GM21515 (cell line): ENCODE data around the gene ADAM15.

Experiments
- ATAC-seq: cut with Tn5 transposase; IDR thresholded peaks from one replicate; pipeline ENCODE4 v1.9.1; 2021; ENCODE audit not compliant: unreplicated experiment

ADAM15 gene

GRCh38 chr1:155049651-155050559 lies 1.2 kb upstream of the ADAM15 start:
- ATAC-seq, result no peak

DNA sequence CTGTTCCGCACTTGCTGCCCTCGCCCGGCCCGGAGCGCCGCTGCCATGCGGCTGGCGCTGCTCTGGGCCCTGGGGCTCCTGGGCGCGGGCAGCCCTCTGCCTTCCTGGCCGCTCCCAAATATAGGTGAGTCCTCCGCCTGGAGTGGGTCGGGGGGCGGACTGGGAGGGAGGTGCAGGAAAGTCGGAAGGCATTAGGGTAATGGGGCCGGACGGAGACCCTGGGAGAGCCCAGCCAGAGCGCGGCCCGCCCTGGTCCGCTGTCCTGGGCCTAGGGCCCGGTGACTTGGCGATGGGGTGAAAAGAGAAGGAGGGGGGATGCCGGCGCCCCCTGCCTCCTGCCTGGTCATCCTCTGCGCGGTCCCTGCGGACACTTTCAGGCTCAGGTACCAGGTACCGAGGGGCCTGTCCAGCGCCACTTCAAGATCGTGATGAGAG lies 243 bp downstream of the ADAM15 start:
- ATAC-seq, result no peak

DNA sequence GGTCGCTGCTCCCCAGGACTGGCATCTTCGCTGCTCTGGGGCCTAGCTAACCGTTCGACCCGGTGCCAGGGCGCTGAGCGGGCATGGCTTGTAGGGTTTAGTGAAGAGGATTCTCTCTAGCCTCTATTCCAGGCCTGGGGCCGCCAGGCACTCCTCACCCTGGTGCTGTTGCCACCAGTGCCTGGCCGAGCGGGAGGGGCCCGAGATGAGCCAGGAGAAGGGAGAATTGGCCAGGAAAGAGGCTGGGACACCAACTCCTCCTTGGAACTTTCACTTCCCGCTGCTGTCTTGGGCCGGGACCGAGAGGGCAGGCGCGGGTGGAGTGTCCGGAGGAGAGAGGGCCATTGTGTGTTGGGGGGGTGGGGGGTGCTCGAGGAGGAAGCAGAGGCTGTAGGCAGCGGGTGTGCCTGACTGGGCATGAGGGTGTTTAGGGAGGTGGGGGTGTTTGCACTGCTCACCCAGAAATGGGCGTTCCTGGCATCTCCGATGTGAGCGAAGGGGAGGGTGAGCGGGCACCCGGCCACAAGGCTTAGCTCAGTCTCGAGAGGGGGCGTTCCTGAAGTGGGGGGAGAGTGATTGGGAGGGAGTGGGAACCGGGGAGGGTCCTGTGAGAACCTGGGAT lies 772 bp downstream of the ADAM15 start:
- ATAC-seq, result no peak

- no peak for ATAC-seq
These were observed 1.6 kb downstream of the ADAM15 start for GRCh38 chr1:155052439-155053395.

GRCh38 chr1:155053531-155054105 lies 2.5 kb downstream of the ADAM15 start:
- no peak for ATAC-seq

- ATAC-seq, result no peak
These were observed 6.0 kb downstream of the ADAM15 start for GRCh38 chr1:155057104-155057503.

GRCh38 chr1:155057788-155058211 lies 6.7 kb downstream of the ADAM15 start:
- no peak for ATAC-seq

DNA sequence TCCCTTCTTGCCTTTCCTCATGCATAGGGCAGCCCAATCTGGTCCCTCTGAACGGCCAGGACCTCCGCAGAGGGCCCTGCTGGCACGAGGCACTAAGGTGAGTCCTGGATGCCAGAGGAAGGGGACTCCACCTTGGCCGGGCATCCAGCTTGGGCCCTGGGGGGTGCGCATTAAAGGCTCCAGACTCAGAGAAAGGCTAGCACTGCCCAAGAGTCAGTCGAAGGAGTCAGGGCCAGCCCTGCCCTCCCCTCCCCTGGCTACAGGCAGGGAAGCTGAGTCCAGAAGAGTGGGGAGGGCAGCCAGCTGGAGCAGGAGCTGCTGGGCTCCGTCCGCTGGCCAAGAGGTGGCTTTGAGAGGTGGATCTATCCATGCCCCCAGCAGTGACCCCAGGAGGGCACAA lies 9.6 kb downstream of the ADAM15 start:
- no peak for ATAC-seq

DNA sequence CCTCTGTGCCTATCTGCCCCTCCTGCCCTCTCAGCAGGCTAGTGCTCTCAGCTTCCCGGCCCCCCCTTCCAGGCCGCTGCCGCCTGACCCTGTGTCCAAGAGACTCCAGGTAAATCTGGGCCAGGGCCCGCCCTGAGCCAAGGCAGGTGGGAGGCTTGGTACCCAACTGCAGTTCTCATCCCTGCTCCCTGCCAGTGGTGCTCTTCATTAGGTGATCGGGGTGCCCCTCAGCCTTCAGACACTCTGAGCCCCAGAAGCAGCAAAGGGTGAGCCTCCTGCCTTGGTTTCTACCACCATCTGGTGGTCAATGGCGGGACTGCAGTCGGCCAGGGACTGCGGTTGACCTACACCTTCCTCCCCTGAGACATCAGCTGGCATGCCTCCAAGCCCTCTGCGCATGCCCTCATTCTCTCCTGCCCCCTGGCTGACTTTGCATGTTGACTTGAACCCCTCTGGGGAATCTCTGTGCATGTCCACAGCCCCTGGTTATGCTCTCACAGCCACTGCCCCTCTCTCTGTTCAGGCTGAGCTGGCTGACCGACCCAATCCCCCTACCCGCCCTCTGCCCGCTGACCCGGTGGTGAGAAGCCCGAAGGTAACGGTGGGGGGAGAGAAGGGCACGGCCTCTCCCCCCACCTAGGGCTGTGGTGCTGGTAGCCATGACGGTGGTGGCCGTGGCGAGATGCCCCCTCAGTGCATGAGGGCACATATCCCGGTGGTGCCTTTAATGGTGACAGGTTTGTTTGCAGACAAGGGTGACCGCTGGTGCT lies 10.4 kb downstream of the ADAM15 start:
- ATAC-seq, result peak; percentile 43

- ATAC-seq, result no peak
These were observed 11.1 kb downstream of the ADAM15 start for GRCh38 chr1:155062151-155062686.

GRCh38 chr1:155062702-155063411 lies 11.7 kb downstream of the ADAM15 start:
- no peak for ATAC-seq

GRCh38 chr1:155063550-155064110 lies 12.5 kb downstream of the ADAM15 start, which contains the start of gene EFNA4:
EFNA4 (plus strand) TSS chr1:155063740; CDS start chr1:155063824, 84 bp downstream.
- ATAC-seq, result peak; percentile 64

DNA sequence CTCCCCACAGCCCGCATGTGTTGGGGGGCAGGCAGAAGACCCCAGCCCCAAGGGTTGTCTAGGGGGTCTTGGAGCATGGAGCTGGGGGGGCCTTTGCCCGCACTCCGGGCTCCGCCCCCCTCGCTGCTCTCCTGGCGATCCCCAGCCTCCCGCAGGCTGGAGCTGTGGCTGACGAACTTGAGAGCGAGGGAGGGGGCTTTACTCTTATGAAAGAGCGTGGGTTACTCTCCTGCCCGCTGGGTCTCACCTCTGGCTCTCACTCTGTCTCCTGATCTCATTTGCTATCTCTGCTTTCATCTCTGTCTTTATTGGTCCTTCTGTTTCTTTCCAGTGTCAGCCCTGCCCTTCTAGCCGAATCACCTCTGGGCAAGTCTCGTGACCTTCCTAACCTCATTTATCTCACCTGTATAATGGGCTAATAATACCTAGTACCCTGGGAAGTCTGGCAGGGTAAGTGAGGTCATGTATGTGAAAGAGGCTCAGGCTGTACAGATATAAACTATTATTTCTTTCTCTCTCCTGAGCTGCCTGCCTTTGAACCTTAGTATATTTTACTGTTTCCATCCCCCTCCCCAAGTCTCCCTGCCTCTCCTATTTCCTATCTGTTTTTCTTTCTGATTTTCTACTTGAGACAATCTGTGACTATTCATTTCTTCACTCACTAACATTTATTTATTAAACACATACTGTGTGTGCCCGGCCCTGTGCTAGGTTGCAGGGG lies 13.2 kb downstream of the ADAM15 start:
- no peak for ATAC-seq

DNA sequence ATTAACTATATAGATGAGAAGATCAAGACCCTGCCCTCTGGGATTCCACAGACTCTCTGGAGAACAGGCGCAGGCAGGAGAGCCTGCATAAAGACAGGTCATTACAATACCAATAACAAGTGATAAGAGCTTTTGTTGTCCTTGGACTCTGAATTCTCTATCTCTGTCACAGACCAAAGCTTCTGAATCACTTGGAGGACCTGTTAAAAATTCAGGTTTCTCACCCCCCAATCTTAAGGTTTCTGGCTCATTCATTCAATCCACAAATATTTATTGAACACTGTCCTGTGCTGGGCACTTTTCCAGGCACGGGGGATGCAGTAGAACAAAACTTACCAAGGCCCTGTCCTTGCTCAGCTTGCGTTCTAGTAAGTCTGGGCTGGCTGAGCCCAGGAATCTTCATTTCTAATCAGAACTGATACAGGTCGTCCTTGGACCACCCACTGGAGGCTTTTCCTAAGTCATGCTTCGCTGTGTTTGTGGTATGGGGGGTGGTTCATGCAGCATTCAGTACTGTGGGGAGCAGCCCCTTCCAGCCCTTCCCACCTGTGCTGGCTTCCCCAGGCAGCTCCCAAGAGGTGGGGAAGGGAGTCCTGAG lies 13.8 kb downstream of the ADAM15 start:
- no peak for ATAC-seq

DNA sequence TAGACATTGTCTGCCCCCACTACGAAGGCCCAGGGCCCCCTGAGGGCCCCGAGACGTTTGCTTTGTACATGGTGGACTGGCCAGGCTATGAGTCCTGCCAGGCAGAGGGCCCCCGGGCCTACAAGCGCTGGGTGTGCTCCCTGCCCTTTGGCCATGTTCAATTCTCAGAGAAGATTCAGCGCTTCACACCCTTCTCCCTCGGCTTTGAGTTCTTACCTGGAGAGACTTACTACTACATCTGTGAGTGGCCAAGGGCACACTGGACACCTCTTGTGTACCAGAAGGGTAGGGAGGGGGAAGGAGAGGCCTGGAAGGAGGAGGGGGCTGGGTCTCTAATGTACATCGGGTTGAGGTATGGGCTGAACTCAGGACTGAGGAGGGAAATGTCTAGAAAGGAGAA lies 15.7 kb downstream of the ADAM15 start:
- no peak for ATAC-seq

- no peak for ATAC-seq
These were observed 17.5 kb downstream of the ADAM15 start for GRCh38 chr1:155068599-155068998.

DNA sequence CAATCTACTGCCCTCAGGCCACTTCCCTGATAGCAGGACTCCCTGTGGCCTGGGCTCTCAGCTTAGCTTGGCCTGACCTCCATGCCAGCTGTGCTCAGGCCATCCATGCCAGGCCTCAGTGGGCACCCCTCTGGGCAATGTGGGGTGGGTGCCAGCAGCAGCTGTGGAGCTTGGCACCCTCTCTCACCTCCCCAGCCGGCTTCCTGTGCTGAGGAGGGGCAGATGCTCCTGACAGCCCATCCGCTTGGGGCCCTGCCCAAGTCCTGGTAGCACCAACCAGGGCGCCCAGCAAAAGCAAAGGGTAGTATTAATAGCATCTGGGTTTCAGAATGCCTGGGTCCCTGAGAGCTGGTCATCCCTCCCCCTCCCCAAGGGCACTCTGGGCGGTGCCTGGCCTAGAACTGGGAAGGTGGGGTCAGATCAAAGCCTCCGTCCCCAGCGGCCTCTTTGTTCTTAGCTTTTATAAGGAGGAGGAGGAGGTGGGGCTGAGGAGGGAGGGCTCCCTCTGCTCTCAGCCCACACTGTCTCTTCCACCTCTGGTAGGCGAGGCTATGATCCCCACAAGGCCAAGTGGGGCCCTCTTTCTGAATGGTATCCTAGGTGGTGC lies 18.5 kb downstream of the ADAM15 start:
- ATAC-seq, result no peak
